Measurements from ENCODE around the gene SMOC1.

DNA sequence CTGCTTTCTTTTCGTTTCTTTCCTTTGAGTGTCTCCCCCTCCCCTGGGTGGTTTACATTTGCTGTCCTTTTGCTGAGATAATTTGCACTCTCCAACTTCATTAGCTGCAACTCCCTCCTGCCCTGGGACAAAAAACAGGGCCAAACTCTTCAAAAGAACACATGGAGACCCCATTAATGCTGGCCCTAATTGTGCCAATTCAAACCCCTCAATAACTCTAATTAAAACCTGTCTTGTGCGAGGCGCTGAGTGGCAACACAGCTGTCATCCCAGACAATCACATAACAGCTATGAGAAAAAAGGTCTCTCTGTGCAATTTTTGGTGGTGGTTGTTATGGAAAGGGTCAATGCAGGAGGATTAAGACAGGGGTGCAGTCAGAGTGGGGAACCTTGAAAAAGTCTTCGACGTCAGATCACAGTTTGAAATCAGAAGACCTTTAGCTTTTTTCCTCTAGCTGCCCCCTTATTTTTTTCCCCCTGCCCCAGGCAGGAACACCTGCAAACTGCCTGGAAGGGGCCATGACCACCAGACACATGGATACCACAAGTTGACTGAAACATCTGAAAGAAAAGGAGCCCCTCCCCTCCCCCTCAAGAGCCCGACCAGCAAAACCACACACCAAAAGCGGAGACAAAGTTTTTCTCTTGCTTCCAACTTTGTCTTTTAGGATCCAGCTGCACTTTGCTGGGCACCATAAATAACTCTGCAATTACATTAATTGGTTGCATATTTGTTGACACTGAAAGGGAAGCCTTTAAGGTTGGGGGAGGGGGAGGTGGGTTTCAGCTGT is 26.5 kb upstream of the SMOC1 start:
- TF ChIP-seq, protein P1, sequence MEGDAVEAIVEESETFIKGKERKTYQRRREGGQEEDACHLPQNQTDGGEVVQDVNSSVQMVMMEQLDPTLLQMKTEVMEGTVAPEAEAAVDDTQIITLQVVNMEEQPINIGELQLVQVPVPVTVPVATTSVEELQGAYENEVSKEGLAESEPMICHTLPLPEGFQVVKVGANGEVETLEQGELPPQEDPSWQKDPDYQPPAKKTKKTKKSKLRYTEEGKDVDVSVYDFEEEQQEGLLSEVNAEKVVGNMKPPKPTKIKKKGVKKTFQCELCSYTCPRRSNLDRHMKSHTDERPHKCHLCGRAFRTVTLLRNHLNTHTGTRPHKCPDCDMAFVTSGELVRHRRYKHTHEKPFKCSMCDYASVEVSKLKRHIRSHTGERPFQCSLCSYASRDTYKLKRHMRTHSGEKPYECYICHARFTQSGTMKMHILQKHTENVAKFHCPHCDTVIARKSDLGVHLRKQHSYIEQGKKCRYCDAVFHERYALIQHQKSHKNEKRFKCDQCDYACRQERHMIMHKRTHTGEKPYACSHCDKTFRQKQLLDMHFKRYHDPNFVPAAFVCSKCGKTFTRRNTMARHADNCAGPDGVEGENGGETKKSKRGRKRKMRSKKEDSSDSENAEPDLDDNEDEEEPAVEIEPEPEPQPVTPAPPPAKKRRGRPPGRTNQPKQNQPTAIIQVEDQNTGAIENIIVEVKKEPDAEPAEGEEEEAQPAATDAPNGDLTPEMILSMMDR (IDR thresholded peaks at IDR 0.05; ENCODE audit: low read depth, low read length), result no peak
- TF ChIP-seq, protein P2, sequence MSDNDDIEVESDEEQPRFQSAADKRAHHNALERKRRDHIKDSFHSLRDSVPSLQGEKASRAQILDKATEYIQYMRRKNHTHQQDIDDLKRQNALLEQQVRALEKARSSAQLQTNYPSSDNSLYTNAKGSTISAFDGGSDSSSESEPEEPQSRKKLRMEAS (IDR thresholded peaks at IDR 0.05; ENCODE audit: low read depth, low read length), result no peak
